K562 (cell line): Measurements from ENCODE around the gene MRPS6. TPM values are rescaled to one million over a fixed set of nuclear protein-coding genes. Genes with fewer than 3 reads are reported as not detected.

Experiments used
- GATA2 ChIP-seq: sonication (generic); formaldehyde crosslinking; IDR thresholded peaks from 2 replicates; pipeline ENCODE4 v1.4.0; 2020; ENCODE audit warnings: mild to moderate bottlenecking, missing genetic modification reagents
- HMGXB4 ChIP-seq: sonication (generic); formaldehyde crosslinking; IDR thresholded peaks from 2 replicates; pipeline ENCODE4 v1.8.1; 2023; ENCODE audit warnings: mild to moderate bottlenecking, missing genetic modification reagents
- ZNF324 ChIP-seq: fragments of 250-450 bp; sonication (Bioruptor Pico); IDR thresholded peaks from 2 replicates; pipeline ENCODE4 v1.4.0; 2020; ENCODE audit warnings: mild to moderate bottlenecking
- ZNF696 ChIP-seq: fragments of 250-450 bp; sonication (Bioruptor Pico); conservative IDR thresholded peaks from 2 replicates; pipeline ENCODE4 v1.4.0; 2020; ENCODE audit warnings: mild to moderate bottlenecking, moderate library complexity
- polyA plus RNA-seq, 8 experiments: library from polyadenylated mRNA; depleted of rRNA in 4 of 8; stranded (reverse) in 5 of 8; unstranded in 3 of 8; fragments of >200 nt; fragmentation: Nextera tagmentation in 2 of 8; fragmentation: Illumina TruSeq in 1 of 8; extraction: Ambion mirVana in 2 of 8; extraction: Trizol in 1 of 8; gene quantifications; 2 replicates each; pipeline versions ENCODE4 v1.2.1 to v1.2.3, GENCODE V29; 2011 to 2014; ENCODE audit warnings: inconsistent platforms in 1 of 8, missing spikeins in 1 of 8
- total RNA-seq, 7 experiments: library from RNA; depleted of rRNA in 6 of 7; stranded (reverse); fragments of >200 nt in 6 of 7; fragmentation: Illumina TruSeq in 2 of 7; extraction: Trizol in 2 of 7; gene quantifications; 2 replicates each; pipeline versions ENCODE4 v1.2.1 to v1.2.3, GENCODE V29; 2011 to 2021; ENCODE audit warnings: low replicate concordance in 1 of 7
- TF ChIP-seq, protein P1 (sequence below): fragments of 450-650 bp; formaldehyde crosslinking; IDR thresholded peaks from 2 replicates; pipeline ENCODE4 v1.4.0; 2020; ENCODE audit warnings: mild to moderate bottlenecking, moderate library complexity
- TF ChIP-seq, protein P2 (sequence below): sonication (generic); formaldehyde crosslinking; IDR thresholded peaks from 2 replicates; pipeline ENCODE4 v1.8.0; 2022; ENCODE audit warnings: mild to moderate bottlenecking, missing genetic modification reagents

MRPS6 gene
- total and polyA plus RNA-seq, 9 of the 15 experiments (the other 6 are each of a cell fraction or from before 2014, with no cell fraction given) = 26.1 to 72.0 (median 39.3) TPM

GRCh38 chr21:34075091-34075425 is 1.7 kb downstream of the MRPS6 start (continued):
- TF ChIP-seq ZNF696 (CRISPR knock-in tag) (0 out of 2 replicates have a peak, but pooled peaks have one; percentile 9), HMGXB4 (CRISPR knock-in tag) (no peak), GATA2 (CRISPR knock-in tag) (0 out of 2 replicates have a peak, but pooled peaks have one; percentile 1), ZNF324 (CRISPR knock-in tag) (0 out of 2 replicates have a peak, but pooled peaks have one; percentile 10)
- TF ChIP-seq, protein P1, sequence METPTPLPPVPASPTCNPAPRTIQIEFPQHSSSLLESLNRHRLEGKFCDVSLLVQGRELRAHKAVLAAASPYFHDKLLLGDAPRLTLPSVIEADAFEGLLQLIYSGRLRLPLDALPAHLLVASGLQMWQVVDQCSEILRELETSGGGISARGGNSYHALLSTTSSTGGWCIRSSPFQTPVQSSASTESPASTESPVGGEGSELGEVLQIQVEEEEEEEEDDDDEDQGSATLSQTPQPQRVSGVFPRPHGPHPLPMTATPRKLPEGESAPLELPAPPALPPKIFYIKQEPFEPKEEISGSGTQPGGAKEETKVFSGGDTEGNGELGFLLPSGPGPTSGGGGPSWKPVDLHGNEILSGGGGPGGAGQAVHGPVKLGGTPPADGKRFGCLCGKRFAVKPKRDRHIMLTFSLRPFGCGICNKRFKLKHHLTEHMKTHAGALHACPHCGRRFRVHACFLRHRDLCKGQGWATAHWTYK = 0 out of 2 replicates have a peak, but pooled peaks have one; percentile 32
- TF ChIP-seq, protein P2, sequence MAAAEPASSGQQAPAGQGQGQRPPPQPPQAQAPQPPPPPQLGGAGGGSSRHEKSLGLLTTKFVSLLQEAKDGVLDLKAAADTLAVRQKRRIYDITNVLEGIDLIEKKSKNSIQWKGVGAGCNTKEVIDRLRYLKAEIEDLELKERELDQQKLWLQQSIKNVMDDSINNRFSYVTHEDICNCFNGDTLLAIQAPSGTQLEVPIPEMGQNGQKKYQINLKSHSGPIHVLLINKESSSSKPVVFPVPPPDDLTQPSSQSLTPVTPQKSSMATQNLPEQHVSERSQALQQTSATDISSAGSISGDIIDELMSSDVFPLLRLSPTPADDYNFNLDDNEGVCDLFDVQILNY (CRISPR knock-in tag) = no peak
